PC-3 (cell line): ENCODE results near the gene ZMAT3.

Source experiments
- CTCF ChIP-seq: fragments of 300-600 bp; sonication (generic); conservative IDR thresholded peaks from 2 replicates; pipeline ENCODE4 v1.5.1; 2017; ENCODE audit warnings: antibody characterized with exemption, low read depth, mild to moderate bottlenecking, low read length
- EZH2phosphoT487 ChIP-seq: fragments of 300-600 bp; sonication (generic); IDR thresholded peaks from 2 replicates; pipeline ENCODE4 v1.6.1; 2018; ENCODE audit warnings: mild to moderate bottlenecking, antibody characterized with exemption, low read length, borderline replicate concordance

GRCh38 chr3:179116816-179117215, 45.2 kb upstream of the ZMAT3 start:
- no peak for TF ChIP-seq CTCF
- no peak for TF ChIP-seq EZH2phosphoT487
